HEK293 (cell line): ENCODE results near the gene SCAMP3.
A peak's percentile ranks its signal among the peaks of the same experiment; 100 is the strongest.

Source experiments
- EGR2 ChIP-seq: fragments of 450-650 bp; formaldehyde crosslinking; IDR thresholded peaks from 2 replicates; pipeline ENCODE4 v1.5.1; 2016; ENCODE audit warnings: low read depth, missing biosample characterization, missing genetic modification characterization
- ELK4 ChIP-seq: IDR thresholded peaks from 2 replicates; pipeline ENCODE4 v1.6.1; 2011; ENCODE audit warnings: mild to moderate bottlenecking, low read depth, low read length, borderline replicate concordance
- GLIS1 ChIP-seq: fragments of 450-650 bp; formaldehyde crosslinking; IDR thresholded peaks from 2 replicates; pipeline ENCODE4 v1.5.1; 2016; ENCODE audit warnings: missing biosample characterization, missing genetic modification characterization
- GLIS2 ChIP-seq: fragments of 450-650 bp; formaldehyde crosslinking; IDR thresholded peaks from 2 replicates; pipeline ENCODE4 v1.5.1; 2016; ENCODE audit warnings: missing biosample characterization, missing genetic modification characterization
- KLF8 ChIP-seq: fragments of 450-650 bp; formaldehyde crosslinking; IDR thresholded peaks from 2 replicates; pipeline ENCODE4 v1.5.1; 2016; ENCODE audit warnings: missing biosample characterization, missing genetic modification characterization
- KLF9 ChIP-seq: fragments of 450-650 bp; formaldehyde crosslinking; IDR thresholded peaks from 2 replicates; pipeline ENCODE4 v1.5.1; 2016; ENCODE audit warnings: missing biosample characterization, missing genetic modification characterization, low read depth
- SCRT1 ChIP-seq: fragments of 450-650 bp; formaldehyde crosslinking; IDR thresholded peaks from 2 replicates; pipeline ENCODE4 v1.5.1; 2016; ENCODE audit warnings: missing biosample characterization, missing genetic modification characterization, borderline replicate concordance
- SP7 ChIP-seq: fragments of 450-650 bp; formaldehyde crosslinking; IDR thresholded peaks from 2 replicates; pipeline ENCODE4 v1.5.1; 2016; ENCODE audit warnings: missing biosample characterization, missing genetic modification characterization
- YY2 ChIP-seq: fragments of 450-650 bp; formaldehyde crosslinking; IDR thresholded peaks from 2 replicates; pipeline ENCODE4 v1.5.1; 2016; ENCODE audit warnings: missing biosample characterization, missing genetic modification characterization
- ZBTB48 ChIP-seq: fragments of 450-650 bp; formaldehyde crosslinking; IDR thresholded peaks from 2 replicates; pipeline ENCODE4 v1.5.1; 2016; ENCODE audit warnings: missing biosample characterization, missing genetic modification characterization
- ZBTB49 ChIP-seq: fragments of 450-650 bp; formaldehyde crosslinking; IDR thresholded peaks from 2 replicates; pipeline ENCODE4 v1.5.1; 2016; ENCODE audit warnings: missing biosample characterization, missing genetic modification characterization, low read depth
- ZFP69B ChIP-seq: fragments of 450-650 bp; formaldehyde crosslinking; IDR thresholded peaks from 2 replicates; pipeline ENCODE4 v1.5.1; 2016; ENCODE audit warnings: missing biosample characterization, missing genetic modification characterization
- ZIC2 ChIP-seq: fragments of 450-650 bp; formaldehyde crosslinking; IDR thresholded peaks from 2 replicates; pipeline ENCODE4 v1.5.1; 2016; ENCODE audit warnings: missing biosample characterization, missing genetic modification characterization
- ZNF146 ChIP-seq: fragments of 450-650 bp; formaldehyde crosslinking; IDR thresholded peaks from 2 replicates; pipeline ENCODE4 v1.5.1; 2016; ENCODE audit warnings: missing biosample characterization, missing genetic modification characterization
- ZNF16 ChIP-seq: fragments of 450-650 bp; formaldehyde crosslinking; IDR thresholded peaks from 2 replicates; pipeline ENCODE4 v1.5.1; 2016; ENCODE audit warnings: low read depth, missing biosample characterization, missing genetic modification characterization
- ZNF2 ChIP-seq: fragments of 450-650 bp; formaldehyde crosslinking; IDR thresholded peaks from 2 replicates; pipeline ENCODE4 v1.5.1; 2016; ENCODE audit warnings: missing biosample characterization, missing genetic modification characterization
- ZNF354C ChIP-seq: fragments of 450-650 bp; formaldehyde crosslinking; IDR thresholded peaks from 2 replicates; pipeline ENCODE4 v1.5.1; 2016; ENCODE audit warnings: missing biosample characterization, missing genetic modification characterization, low read depth, borderline replicate concordance
- ZNF501 ChIP-seq: fragments of 450-650 bp; formaldehyde crosslinking; IDR thresholded peaks from 2 replicates; pipeline ENCODE4 v1.5.1; 2016; ENCODE audit warnings: missing biosample characterization, missing genetic modification characterization
- ZNF514 ChIP-seq: fragments of 450-650 bp; formaldehyde crosslinking; IDR thresholded peaks from 2 replicates; pipeline ENCODE4 v1.5.1; 2016; ENCODE audit warnings: missing biosample characterization, missing genetic modification characterization
- ZNF558 ChIP-seq: fragments of 450-650 bp; formaldehyde crosslinking; IDR thresholded peaks from 2 replicates; pipeline ENCODE4 v1.5.1; 2016; ENCODE audit warnings: missing biosample characterization, missing genetic modification characterization
- ZNF621 ChIP-seq: fragments of 450-650 bp; formaldehyde crosslinking; IDR thresholded peaks from 2 replicates; pipeline ENCODE4 v1.5.1; 2017; ENCODE audit warnings: missing biosample characterization, missing genetic modification characterization
- ZNF623 ChIP-seq: fragments of 450-650 bp; formaldehyde crosslinking; IDR thresholded peaks from 2 replicates; pipeline ENCODE4 v1.5.1; 2016; ENCODE audit warnings: missing biosample characterization, missing genetic modification characterization
- ZNF624 ChIP-seq: fragments of 450-650 bp; formaldehyde crosslinking; IDR thresholded peaks from 2 replicates; pipeline ENCODE4 v1.5.1; 2017; ENCODE audit warnings: missing biosample characterization, missing genetic modification characterization
- ZNF654 ChIP-seq: fragments of 450-650 bp; formaldehyde crosslinking; IDR thresholded peaks from 2 replicates; pipeline ENCODE4 v1.5.1; 2016; ENCODE audit warnings: low read depth, missing biosample characterization, missing genetic modification characterization
- TF ChIP-seq, protein P1 (sequence below): fragments of 450-650 bp; formaldehyde crosslinking; IDR thresholded peaks from 2 replicates; pipeline ENCODE4 v1.5.1; 2016; ENCODE audit warnings: missing biosample characterization, missing genetic modification characterization, borderline replicate concordance
- TF ChIP-seq, protein P2 (sequence below): fragments of 450-650 bp; formaldehyde crosslinking; IDR thresholded peaks from 2 replicates; pipeline ENCODE4 v1.5.1; 2016; ENCODE audit warnings: missing biosample characterization, missing genetic modification characterization
- TF ChIP-seq, protein P3 (sequence below): fragments of 450-650 bp; formaldehyde crosslinking; IDR thresholded peaks from 2 replicates; pipeline ENCODE4 v1.5.1; 2016; ENCODE audit warnings: missing biosample characterization, missing genetic modification characterization

The SCAMP3 gene

DNA sequence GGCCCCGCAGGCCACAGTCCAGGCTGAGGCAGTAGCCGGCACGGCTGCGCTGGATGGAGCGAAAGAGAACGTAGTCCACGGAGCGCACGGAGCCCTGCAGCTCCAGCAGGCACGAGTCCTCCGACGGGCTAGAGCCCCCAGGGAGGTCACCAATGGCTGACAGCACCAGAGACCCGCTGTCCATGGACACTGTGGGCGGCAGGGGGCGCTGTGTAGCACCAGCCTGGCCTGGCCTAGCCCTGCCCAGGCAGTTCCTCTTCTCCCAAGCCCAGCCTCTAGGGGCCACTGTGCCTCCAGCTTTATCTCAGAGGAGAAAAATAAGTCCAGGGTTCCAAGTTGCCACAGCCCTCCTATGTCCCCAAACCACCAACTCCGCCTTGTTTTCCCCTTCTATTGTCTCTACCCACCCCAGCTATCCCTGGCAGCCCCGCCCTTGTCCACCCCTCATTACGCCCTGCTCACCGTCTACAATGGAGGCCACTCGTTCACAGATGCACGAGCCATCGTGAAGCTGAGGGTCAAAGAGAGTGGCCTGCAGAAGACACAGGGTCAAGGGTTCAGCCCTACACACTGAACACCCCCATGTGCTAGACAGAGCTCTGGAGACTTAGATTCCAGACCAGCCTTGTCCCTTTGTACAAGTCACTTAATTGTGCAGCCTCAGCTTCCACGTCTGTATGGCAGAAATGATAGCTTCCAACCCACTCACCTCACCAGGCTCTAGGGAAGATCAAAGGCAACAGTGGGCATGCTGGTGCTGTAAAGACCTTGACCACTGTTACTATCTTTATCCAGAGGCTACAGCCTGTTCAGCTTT is 11.3 kb downstream of the SCAMP3 start (continued):
- TF ChIP-seq ZBTB49 (tag by site-specific recombination) (no peak), ZFP69B (tag by site-specific recombination) (0 out of 2 replicates have a peak, but pooled peaks have one; percentile 47), ZBTB48 (tag by site-specific recombination) (peak; percentile 89), GLIS2 (tag by site-specific recombination) (peak; percentile 84), ZNF354C (tag by site-specific recombination) (no peak), ZNF621 (tag by site-specific recombination) (no peak), EGR2 (peak; percentile 35; the same call in 1 of the 2 replicates), KLF9 (tag by site-specific recombination) (peak; percentile 51; the same call in 1 of the 2 replicates), ZNF623 (tag by site-specific recombination) (no peak), SCRT1 (no peak), GLIS1 (tag by site-specific recombination) (peak; percentile 57; the same call in 1 of the 2 replicates), ZNF16 (tag by site-specific recombination) (no peak), ZNF654 (tag by site-specific recombination) (peak; percentile 93), ZNF2 (tag by site-specific recombination) (peak; percentile 92; the same call in 1 of the 2 replicates), ZNF624 (no peak), ZIC2 (peak; percentile 53; the same call in 1 of the 2 replicates), SP7 (tag by site-specific recombination) (peak; percentile 67), ZNF146 (tag by site-specific recombination) (no peak), YY2 (tag by site-specific recombination) (peak; percentile 63; the same call in 1 of the 2 replicates), ZNF558 (tag by site-specific recombination) (no peak), ELK4 (no peak), ZNF501 (tag by site-specific recombination) (0 out of 2 replicates have a peak, but pooled peaks have one; percentile 38), KLF8 (peak; percentile 53), ZNF514 (no peak)
- TF ChIP-seq, protein P1, sequence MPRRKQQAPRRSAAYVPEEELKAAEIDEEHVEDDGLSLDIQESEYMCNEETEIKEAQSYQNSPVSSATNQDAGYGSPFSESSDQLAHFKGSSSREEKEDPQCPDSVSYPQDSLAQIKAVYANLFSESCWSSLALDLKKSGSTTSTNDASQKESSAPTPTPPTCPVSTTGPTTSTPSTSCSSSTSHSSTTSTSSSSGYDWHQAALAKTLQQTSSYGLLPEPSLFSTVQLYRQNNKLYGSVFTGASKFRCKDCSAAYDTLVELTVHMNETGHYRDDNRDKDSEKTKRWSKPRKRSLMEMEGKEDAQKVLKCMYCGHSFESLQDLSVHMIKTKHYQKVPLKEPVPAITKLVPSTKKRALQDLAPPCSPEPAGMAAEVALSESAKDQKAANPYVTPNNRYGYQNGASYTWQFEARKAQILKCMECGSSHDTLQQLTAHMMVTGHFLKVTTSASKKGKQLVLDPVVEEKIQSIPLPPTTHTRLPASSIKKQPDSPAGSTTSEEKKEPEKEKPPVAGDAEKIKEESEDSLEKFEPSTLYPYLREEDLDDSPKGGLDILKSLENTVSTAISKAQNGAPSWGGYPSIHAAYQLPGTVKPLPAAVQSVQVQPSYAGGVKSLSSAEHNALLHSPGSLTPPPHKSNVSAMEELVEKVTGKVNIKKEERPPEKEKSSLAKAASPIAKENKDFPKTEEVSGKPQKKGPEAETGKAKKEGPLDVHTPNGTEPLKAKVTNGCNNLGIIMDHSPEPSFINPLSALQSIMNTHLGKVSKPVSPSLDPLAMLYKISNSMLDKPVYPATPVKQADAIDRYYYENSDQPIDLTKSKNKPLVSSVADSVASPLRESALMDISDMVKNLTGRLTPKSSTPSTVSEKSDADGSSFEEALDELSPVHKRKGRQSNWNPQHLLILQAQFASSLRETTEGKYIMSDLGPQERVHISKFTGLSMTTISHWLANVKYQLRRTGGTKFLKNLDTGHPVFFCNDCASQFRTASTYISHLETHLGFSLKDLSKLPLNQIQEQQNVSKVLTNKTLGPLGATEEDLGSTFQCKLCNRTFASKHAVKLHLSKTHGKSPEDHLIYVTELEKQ, result no peak
- TF ChIP-seq, protein P2, sequence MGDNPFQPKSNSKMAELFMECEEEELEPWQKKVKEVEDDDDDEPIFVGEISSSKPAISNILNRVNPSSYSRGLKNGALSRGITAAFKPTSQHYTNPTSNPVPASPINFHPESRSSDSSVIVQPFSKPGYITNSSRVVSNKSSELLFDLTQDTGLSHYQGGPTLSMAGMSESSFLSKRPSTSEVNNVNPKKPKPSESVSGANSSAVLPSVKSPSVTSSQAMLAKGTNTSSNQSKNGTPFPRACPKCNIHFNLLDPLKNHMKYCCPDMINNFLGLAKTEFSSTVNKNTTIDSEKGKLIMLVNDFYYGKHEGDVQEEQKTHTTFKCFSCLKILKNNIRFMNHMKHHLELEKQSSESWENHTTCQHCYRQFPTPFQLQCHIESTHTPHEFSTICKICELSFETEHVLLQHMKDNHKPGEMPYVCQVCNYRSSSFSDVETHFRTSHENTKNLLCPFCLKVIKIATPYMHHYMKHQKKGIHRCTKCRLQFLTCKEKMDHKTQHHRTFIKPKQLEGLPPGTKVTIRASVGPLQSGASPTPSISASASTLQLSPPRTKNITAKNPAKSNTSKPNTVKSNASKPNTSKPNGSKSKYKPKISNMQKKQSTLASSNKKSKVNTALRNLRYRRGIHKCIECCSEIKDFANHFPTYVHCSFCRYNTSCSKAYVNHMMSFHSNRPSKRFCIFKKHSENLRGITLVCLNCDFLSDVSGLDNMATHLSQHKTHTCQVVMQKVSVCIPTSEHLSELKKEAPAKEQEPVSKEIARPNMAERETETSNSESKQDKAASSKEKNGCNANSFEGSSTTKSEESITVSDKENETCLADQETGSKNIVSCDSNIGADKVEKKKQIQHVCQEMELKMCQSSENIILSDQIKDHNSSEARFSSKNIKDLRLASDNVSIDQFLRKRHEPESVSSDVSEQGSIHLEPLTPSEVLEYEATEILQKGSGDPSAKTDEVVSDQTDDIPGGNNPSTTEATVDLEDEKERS, result no peak
- TF ChIP-seq, protein P3, sequence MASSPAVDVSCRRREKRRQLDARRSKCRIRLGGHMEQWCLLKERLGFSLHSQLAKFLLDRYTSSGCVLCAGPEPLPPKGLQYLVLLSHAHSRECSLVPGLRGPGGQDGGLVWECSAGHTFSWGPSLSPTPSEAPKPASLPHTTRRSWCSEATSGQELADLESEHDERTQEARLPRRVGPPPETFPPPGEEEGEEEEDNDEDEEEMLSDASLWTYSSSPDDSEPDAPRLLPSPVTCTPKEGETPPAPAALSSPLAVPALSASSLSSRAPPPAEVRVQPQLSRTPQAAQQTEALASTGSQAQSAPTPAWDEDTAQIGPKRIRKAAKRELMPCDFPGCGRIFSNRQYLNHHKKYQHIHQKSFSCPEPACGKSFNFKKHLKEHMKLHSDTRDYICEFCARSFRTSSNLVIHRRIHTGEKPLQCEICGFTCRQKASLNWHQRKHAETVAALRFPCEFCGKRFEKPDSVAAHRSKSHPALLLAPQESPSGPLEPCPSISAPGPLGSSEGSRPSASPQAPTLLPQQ, result peak; percentile 65
